ENCODE data around the gene THSD7B. TPM values are rescaled to one million over a fixed set of nuclear protein-coding genes. Genes with fewer than 3 reads are reported as not detected.
A peak's percentile ranks its signal among the peaks of the same experiment; 100 is the strongest.

Gene THSD7B
- total RNA-seq, 1 donor from 2014 or later, result 0.14 TPM

GRCh38 chr2:137252934-137253333 is 487.6 kb downstream of the THSD7B start:
- H3K27me3 ChIP-seq, result no peaks in the 10 kb centered on the region
- H3K4me3 ChIP-seq, result no peak overlapping the region
- DNase-seq, result no peak
- TF ChIP-seq CTCF (IDR thresholded peaks at IDR 0.05), result no peak
- no peak overlapping the region for H3K27ac ChIP-seq
- no peak for ATAC-seq
- no peaks in the 10 kb centered on the region for H3K4me1 ChIP-seq
- H3K9me3 ChIP-seq, result no peaks in the 10 kb centered on the region
- no peaks in the 10 kb centered on the region for H3K36me3 ChIP-seq
- intact Hi-C loops (cut with DNase I), result no loop called here

- Histone ChIP-seq H3K4me1 (no peaks in the 10 kb centered on the region), H3K27ac (no peak overlapping the region), H3K36me3 (no peaks in the 10 kb centered on the region), H3K4me3 (no peak overlapping the region), H3K27me3 (no peaks in the 10 kb centered on the region), H3K9me3 (no peaks in the 10 kb centered on the region)
- intact Hi-C loops (cut with DNase I), result no loop called here
- no peak for TF ChIP-seq CTCF (IDR thresholded peaks at IDR 0.05)
- no peak for ATAC-seq
- no peak for DNase-seq
Measured at GRCh38 chr2:137254052-137254451, 488.7 kb downstream of the THSD7B start.

- no peak for TF ChIP-seq CTCF (IDR thresholded peaks at IDR 0.05)
- Histone ChIP-seq H3K4me3 (no peak overlapping the region), H3K4me1 (no peaks in the 10 kb centered on the region), H3K27ac (no peak overlapping the region), H3K36me3 (no peaks in the 10 kb centered on the region), H3K27me3 (no peaks in the 10 kb centered on the region), H3K9me3 (no peaks in the 10 kb centered on the region)
- DNase-seq (no peak), ATAC-seq (peak; percentile 50)
- intact Hi-C loops (cut with DNase I), result no loop called here
Measured at GRCh38 chr2:137255345-137255744, 490.0 kb downstream of the THSD7B start.

- ATAC-seq (no peak), DNase-seq (no peak)
- H3K27me3 ChIP-seq, result no peaks in the 10 kb centered on the region
- no peaks in the 10 kb centered on the region for H3K4me1 ChIP-seq
- no peak overlapping the region for H3K27ac ChIP-seq
- H3K9me3 ChIP-seq, result no peaks in the 10 kb centered on the region
- H3K36me3 ChIP-seq, result no peaks in the 10 kb centered on the region
- intact Hi-C loops (cut with DNase I), result no loop called here
- TF ChIP-seq CTCF (IDR thresholded peaks at IDR 0.05), result no peak
- H3K4me3 ChIP-seq, result no peak overlapping the region
Measured at GRCh38 chr2:137255990-137256389, 490.6 kb downstream of the THSD7B start.

GRCh38 chr2:137261881-137262585 is 496.7 kb downstream of the THSD7B start:
- Histone ChIP-seq H3K9me3 (no peaks in the 10 kb centered on the region), H3K4me1 (no peaks in the 10 kb centered on the region), H3K4me3 (no peak overlapping the region), H3K27ac (no peak overlapping the region), H3K27me3 (no peaks in the 10 kb centered on the region), H3K36me3 (no peaks in the 10 kb centered on the region)
- ATAC-seq (no peak), DNase-seq (no peak)
- TF ChIP-seq CTCF (IDR thresholded peaks at IDR 0.05), result no peak
- intact Hi-C loops (cut with DNase I), result no loop called here

GRCh38 chr2:137262594-137262993 is 497.2 kb downstream of the THSD7B start:
- no peak for ATAC-seq
- TF ChIP-seq CTCF (IDR thresholded peaks at IDR 0.05), result no peak
- Histone ChIP-seq H3K27ac (no peak overlapping the region), H3K36me3 (no peaks in the 10 kb centered on the region), H3K4me3 (no peak overlapping the region), H3K27me3 (no peaks in the 10 kb centered on the region), H3K4me1 (no peaks in the 10 kb centered on the region), H3K9me3 (no peaks in the 10 kb centered on the region)
- intact Hi-C loops (cut with DNase I), result no loop called here
- DNase-seq, result no peak

Data from upper lobe of right lung (tissue), 1 donor.